Esophagus (tissue), 2 donors: ENCODE measurements around the gene WIPF3. TPM values are rescaled to one million over a fixed set of nuclear protein-coding genes. Genes with fewer than 3 reads are reported as not detected.

Source experiments
- H3K27ac ChIP-seq, 2 donors: one replicate each; pipeline ENCODE4 v1.5.1; 2013; ENCODE audit warnings: low read depth in 2 of 2, mild to moderate bottlenecking in 2 of 2, inconsistent platforms in 1 of 2, low read length in 1 of 2, moderate library complexity in 1 of 2
- H3K27me3 ChIP-seq, 2 donors: one replicate each; pipeline ENCODE4 v1.6.1; 2013; ENCODE audit warnings: low read length in 2 of 2, control low read depth in 1 of 2, mild to moderate bottlenecking in 1 of 2; ENCODE audit not compliant: insufficient read depth in 2 of 2, control insufficient read depth in 1 of 2
- H3K36me3 ChIP-seq, 2 donors: one replicate each; pipeline ENCODE4 v1.6.1; 2013; ENCODE audit warnings: low read length in 1 of 2; ENCODE audit not compliant: control insufficient read depth in 2 of 2, insufficient read depth in 2 of 2
- H3K4me1 ChIP-seq, 2 donors: one replicate each; pipeline ENCODE4 v1.6.1; 2013; ENCODE audit warnings: low read length in 1 of 2; ENCODE audit not compliant: control insufficient read depth in 2 of 2, insufficient read depth in 2 of 2
- H3K4me3 ChIP-seq, 2 donors: one replicate each; pipeline ENCODE4 v1.5.1; 2013; ENCODE audit warnings: low read length in 2 of 2, mild to moderate bottlenecking in 2 of 2, low read depth in 1 of 2, moderate library complexity in 1 of 2
- H3K9me3 ChIP-seq, 2 donors: one replicate each; pipeline ENCODE4 v1.6.1; 2013; ENCODE audit warnings: mild to moderate bottlenecking in 2 of 2, low read depth in 1 of 2, low read length in 1 of 2, moderate library complexity in 1 of 2; ENCODE audit not compliant: control insufficient read depth in 2 of 2, insufficient read depth in 1 of 2
- WGBS, 2 donors: extraction: QIAGEN DNeasy Blood & Tissue Kit; methylation state at CpG; one replicate each; pipeline ENCODE4 v1.1.7; 2013; 5-methylcytosine and 5-hydroxymethylcytosine counted together
- polyA plus RNA-seq, 2 donors: library from polyadenylated mRNA; stranded (reverse); fragments of 200-250 nt; gene quantifications; one replicate each; pipeline ENCODE4 v1.2.3, GENCODE V29; 2013
- donor health status: healthy with polysubstance abuse.
- donor health status: Bipolar disorder and iron deficiency.

The WIPF3 gene
- polyA plus RNA-seq, 2 donors = 0.56 to 1.2 TPM

GRCh38 chr7:29843093-29843492 lies 36.8 kb downstream of the WIPF3 start:
- Histone ChIP-seq H3K36me3 (no peaks in the 10 kb centered on the region), H3K4me3 (no peak overlapping the region), H3K27me3 (peaks cover 0 to 3% of the 10 kb centered on the region in 2 donors), H3K27ac (no peak overlapping the region), H3K9me3 (no peaks in the 10 kb centered on the region), H3K4me1 (no peaks in the 10 kb centered on the region)
- WGBS, 2 donors = 61 to 80% methylated on average over 8 of the region's 8 CpGs

GRCh38 chr7:29843726-29844125 lies 37.4 kb downstream of the WIPF3 start:
- 36 to 45% methylated on average over 4 of the region's 4 CpGs for WGBS, 2 donors
- no peak overlapping the region for H3K4me3 ChIP-seq
- H3K9me3 ChIP-seq = no peaks in the 10 kb centered on the region
- H3K27ac ChIP-seq = no peak overlapping the region
- H3K4me1 ChIP-seq = no peaks in the 10 kb centered on the region
- peaks cover 0 to 3% of the 10 kb centered on the region in 2 donors for H3K27me3 ChIP-seq
- H3K36me3 ChIP-seq = no peaks in the 10 kb centered on the region

- peaks cover 0 to 3% of the 10 kb centered on the region in 2 donors for H3K27me3 ChIP-seq
- H3K9me3 ChIP-seq = no peaks in the 10 kb centered on the region
- H3K4me3 ChIP-seq = no peak overlapping the region
- 83 to 91% methylated on average over 9 of the region's 9 CpGs for WGBS, 2 donors
- H3K36me3 ChIP-seq = no peaks in the 10 kb centered on the region
- H3K4me1 ChIP-seq = no peaks in the 10 kb centered on the region
- no peak overlapping the region for H3K27ac ChIP-seq
Observed at GRCh38 chr7:29844559-29844958, 38.3 kb downstream of the WIPF3 start.

GRCh38 chr7:29847496-29847895 lies 41.2 kb downstream of the WIPF3 start:
- Histone ChIP-seq H3K9me3 (no peaks in the 10 kb centered on the region), H3K36me3 (no peaks in the 10 kb centered on the region), H3K27me3 (no peaks in the 10 kb centered on the region), H3K27ac (no peak overlapping the region), H3K4me3 (no peak overlapping the region), H3K4me1 (no peaks in the 10 kb centered on the region)
- 90 to 98% methylated on average over 6 of the region's 6 CpGs for WGBS, 2 donors

- no peak overlapping the region for H3K27ac ChIP-seq
- no peaks in the 10 kb centered on the region for H3K9me3 ChIP-seq
- H3K36me3 ChIP-seq = no peaks in the 10 kb centered on the region
- H3K4me1 ChIP-seq = no peaks in the 10 kb centered on the region
- H3K27me3 ChIP-seq = no peaks in the 10 kb centered on the region
- 85% methylated on average over 3 of the region's 3 CpGs for WGBS, 2 donors
- no peak overlapping the region for H3K4me3 ChIP-seq
Observed at GRCh38 chr7:29847916-29848315, 41.6 kb downstream of the WIPF3 start.

- Histone ChIP-seq H3K9me3 (no peaks in the 10 kb centered on the region), H3K4me3 (no peak overlapping the region), H3K4me1 (no peaks in the 10 kb centered on the region), H3K36me3 (no peaks in the 10 kb centered on the region), H3K27ac (no peak overlapping the region), H3K27me3 (no peaks in the 10 kb centered on the region)
- 54 to 58% methylated on average over 3 of the region's 3 CpGs for WGBS, 2 donors
Observed at GRCh38 chr7:29848941-29849340, 42.6 kb downstream of the WIPF3 start.

GRCh38 chr7:29851487-29851886 lies 45.2 kb downstream of the WIPF3 start:
- no peaks in the 10 kb centered on the region for H3K4me1 ChIP-seq
- WGBS, 2 donors = 66 to 84% methylated on average over 7 of the region's 7 CpGs

GRCh38 chr7:29852457-29852856 lies 46.1 kb downstream of the WIPF3 start:
- no peaks in the 10 kb centered on the region for H3K36me3 ChIP-seq
- H3K9me3 ChIP-seq = no peaks in the 10 kb centered on the region
- H3K27me3 ChIP-seq = no peaks in the 10 kb centered on the region
- no peak overlapping the region for H3K27ac ChIP-seq
- H3K4me3 ChIP-seq = no peak overlapping the region
- WGBS, 2 donors = 92 to 100% methylated on average over 1 of the region's 1 CpG
- no peaks in the 10 kb centered on the region for H3K4me1 ChIP-seq

More at GRCh38 chr7:29851487-29851886, 45.2 kb downstream of the WIPF3 start:
- Histone ChIP-seq H3K36me3 (no peaks in the 10 kb centered on the region), H3K27ac (no peak overlapping the region), H3K9me3 (no peaks in the 10 kb centered on the region), H3K4me3 (no peak overlapping the region), H3K27me3 (no peaks in the 10 kb centered on the region)

- no peak overlapping the region for H3K27ac ChIP-seq
Observed at GRCh38 chr7:29853072-29853471, 46.8 kb downstream of the WIPF3 start.

GRCh38 chr7:29853789-29854188 lies 47.5 kb downstream of the WIPF3 start:
- WGBS, 2 donors = 82 to 87% methylated on average over 9 of the region's 9 CpGs
- H3K4me1 ChIP-seq = no peaks in the 10 kb centered on the region
- no peaks in the 10 kb centered on the region for H3K27me3 ChIP-seq
- H3K4me3 ChIP-seq = no peak overlapping the region
- H3K36me3 ChIP-seq = no peaks in the 10 kb centered on the region
- H3K27ac ChIP-seq = no peak overlapping the region
- no peaks in the 10 kb centered on the region for H3K9me3 ChIP-seq

More at GRCh38 chr7:29853072-29853471, 46.8 kb downstream of the WIPF3 start:
- Histone ChIP-seq H3K27me3 (no peaks in the 10 kb centered on the region), H3K36me3 (no peaks in the 10 kb centered on the region), H3K4me1 (no peaks in the 10 kb centered on the region), H3K9me3 (no peaks in the 10 kb centered on the region), H3K4me3 (no peak overlapping the region)
- 46 to 54% methylated on average over 2 of the region's 2 CpGs for WGBS, 2 donors
